ENCODE data around the gene BTBD9.

DNA sequence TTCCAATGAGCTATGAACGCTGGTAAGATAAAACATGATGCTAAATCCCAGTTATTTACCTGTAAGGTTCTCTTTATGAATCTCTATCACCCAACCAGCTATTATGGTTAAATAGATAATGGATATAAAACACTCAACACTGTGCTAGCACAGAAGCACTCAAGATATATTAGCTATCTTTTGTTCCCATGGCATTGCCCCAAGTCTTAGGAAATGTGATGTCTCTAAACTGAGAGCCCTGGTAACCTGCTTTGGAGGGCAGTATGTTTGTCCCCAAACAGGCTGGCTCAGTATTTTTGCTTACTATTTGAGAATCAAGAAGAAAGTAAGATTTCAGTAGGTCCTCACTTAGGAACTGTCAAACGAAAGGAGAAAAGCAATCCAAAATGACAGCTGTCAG, 90.5 kb downstream of the BTBD9 start:
- TF ChIP-seq, protein P1, sequence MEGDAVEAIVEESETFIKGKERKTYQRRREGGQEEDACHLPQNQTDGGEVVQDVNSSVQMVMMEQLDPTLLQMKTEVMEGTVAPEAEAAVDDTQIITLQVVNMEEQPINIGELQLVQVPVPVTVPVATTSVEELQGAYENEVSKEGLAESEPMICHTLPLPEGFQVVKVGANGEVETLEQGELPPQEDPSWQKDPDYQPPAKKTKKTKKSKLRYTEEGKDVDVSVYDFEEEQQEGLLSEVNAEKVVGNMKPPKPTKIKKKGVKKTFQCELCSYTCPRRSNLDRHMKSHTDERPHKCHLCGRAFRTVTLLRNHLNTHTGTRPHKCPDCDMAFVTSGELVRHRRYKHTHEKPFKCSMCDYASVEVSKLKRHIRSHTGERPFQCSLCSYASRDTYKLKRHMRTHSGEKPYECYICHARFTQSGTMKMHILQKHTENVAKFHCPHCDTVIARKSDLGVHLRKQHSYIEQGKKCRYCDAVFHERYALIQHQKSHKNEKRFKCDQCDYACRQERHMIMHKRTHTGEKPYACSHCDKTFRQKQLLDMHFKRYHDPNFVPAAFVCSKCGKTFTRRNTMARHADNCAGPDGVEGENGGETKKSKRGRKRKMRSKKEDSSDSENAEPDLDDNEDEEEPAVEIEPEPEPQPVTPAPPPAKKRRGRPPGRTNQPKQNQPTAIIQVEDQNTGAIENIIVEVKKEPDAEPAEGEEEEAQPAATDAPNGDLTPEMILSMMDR (IDR thresholded peaks at IDR 0.05), result no peak
- TF ChIP-seq POLR2A (IDR thresholded peaks at IDR 0.05) (no peak), POLR2AphosphoS5 (IDR thresholded peaks at IDR 0.05) (no peak)
